ENCODE measurements around the gene PORCN.
A peak's percentile ranks its signal among the peaks of the same experiment; 100 is the strongest.

Gene PORCN

GRCh38 chrX:48475774-48476577 lies 32.8 kb upstream of the PORCN start, which contains the start of gene FTSJ1:
FTSJ1 (plus strand) TSS chrX:48476199; CDS start chrX:48478048, 1,849 bp downstream.
- DNase-seq = peak; percentile 4 to 95 (median 82)

GRCh38 chrX:48476919-48477318 lies 31.9 kb upstream of the PORCN start:
- no peak for DNase-seq

DNA sequence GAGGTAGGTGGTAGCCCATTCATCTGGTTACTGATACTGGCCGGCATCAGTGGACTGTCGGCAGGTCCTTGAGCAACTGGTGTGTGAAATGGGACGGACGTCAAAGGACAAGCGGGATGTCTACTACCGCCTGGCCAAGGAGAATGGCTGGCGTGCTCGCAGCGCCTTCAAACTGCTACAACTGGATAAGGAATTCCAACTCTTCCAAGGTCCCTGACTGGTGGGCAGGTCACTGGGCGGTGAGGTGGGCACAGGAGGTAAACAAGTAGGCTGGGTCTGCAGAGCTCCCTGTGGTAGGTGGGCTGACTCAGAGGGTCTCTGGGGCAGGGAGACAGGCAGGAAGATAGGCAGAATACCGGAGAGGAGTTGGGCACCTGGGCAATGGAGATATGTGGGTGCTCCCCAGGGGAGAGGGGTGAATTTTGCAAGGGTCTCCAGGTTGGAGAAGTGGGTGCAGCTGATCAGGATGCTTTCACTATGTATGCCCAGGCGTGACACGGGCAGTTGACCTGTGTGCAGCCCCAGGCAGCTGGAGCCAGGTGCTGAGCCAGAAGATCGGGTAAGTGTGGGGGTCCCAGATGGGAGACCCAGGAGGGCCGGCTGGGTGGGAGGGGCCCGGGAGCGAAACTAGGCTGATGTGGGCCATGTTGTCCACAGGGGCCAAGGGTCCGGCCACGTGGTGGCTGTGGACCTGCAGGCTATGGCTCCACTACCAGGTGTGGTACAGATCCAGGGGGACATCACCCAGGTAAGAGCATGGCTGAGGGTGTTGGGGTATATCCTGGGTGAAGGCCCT lies 30.6 kb upstream of the PORCN start:
- DNase-seq = no peak

DNA sequence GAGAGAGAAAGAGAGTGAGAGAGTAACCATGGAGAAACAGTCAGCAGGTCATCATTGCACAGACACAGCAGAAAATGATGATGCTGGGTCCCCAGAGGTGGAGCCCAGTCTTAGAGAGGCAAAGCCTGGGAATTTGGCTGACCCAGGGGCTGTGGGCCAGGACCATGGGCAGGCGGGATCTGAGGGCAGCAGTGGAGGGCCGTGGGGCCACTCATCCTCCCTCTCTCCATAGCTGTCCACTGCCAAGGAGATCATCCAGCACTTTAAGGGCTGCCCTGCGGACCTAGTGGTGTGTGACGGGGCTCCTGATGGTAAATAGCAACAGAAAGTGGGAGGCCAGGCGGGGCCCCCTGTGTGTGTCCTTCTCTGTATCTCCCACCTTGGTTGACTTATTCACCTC lies 30.0 kb upstream of the PORCN start:
- DNase-seq = no peak

DNA sequence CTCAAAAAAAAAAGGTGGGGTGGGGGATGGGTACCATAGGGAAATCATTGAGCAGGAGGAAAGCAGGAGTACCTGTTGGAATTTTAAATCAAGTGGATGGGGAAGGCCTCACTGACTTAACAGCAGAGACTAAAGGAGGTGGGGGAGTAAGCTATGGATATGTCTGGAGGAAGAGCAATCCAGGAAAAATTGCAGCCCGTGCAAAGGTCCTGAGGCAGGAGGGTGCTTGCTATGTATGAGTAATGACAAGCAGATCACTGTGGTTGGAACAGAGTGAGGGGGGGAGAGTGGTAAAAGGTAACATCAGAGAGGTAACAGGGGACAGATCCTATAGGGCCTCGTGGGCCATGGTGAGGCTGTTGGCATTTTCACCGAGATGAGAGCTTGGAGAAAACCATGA lies 28.6 kb upstream of the PORCN start:
- no peak for DNase-seq

DNA sequence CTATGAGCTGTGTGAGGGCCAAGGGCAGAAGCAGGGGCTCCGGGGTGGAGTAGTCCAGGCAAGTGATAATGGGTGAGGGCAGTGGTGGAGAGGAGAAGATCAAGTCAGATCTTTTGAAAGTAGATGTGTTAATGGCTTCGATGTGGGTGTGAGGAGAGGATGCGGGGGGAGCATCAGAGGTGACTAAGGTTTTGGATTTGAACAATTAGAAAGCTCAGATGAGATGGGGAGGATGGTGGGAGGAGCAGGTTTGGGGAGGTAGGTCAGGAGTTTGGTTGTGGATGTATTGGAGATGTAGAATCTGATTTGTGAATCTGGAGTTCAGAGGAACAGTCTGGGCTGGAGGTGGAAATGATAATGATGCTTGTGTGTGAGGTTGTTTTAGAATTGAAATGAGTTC lies 28.2 kb upstream of the PORCN start:
- DNase-seq = peak in 12 of 56 donors; percentile 1 to 46 (median 18)

- no peak for DNase-seq
Observed at GRCh38 chrX:48482526-48482925, 26.3 kb upstream of the PORCN start.

DNA sequence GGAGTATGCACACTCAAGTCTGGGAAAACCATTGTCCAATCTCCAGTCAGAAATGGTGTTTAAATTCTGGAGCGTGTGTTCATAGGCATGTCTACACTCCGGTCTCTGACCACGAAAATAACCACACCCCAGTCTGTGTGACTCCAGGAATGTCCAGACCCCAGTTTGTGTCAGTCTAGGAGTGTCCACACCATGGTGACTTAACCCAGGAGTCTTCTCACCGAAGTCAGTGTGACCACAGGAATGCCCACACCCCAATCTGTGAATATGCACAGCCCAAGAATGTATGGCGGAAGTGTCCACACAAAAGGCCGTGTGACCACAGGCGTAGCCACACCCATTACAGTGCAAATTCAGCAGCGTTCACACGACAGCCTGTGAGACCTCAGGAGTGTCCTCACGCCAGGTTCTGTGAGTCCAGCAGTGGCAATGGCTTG lies 21.4 kb upstream of the PORCN start:
- no peak for DNase-seq

DNA sequence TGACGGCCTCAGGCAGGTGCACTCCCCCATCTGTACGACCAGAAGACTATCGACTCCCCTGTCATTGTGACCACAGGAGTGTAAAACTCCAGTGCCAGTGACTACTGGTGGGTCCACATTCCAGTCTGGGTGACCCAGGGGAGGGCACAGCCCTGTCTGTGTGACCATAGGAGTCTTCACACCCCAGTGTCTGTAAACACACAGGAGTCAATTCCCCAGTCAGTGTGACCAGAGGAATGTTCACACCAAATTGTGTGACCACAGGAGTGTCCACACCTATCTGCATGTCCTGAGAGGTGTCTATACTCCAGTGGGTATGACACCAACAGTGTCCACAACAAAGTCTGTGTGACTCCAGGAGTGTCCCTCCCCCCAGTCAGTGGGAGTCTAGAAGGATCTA lies 20.8 kb upstream of the PORCN start:
- no peak for DNase-seq

DNA sequence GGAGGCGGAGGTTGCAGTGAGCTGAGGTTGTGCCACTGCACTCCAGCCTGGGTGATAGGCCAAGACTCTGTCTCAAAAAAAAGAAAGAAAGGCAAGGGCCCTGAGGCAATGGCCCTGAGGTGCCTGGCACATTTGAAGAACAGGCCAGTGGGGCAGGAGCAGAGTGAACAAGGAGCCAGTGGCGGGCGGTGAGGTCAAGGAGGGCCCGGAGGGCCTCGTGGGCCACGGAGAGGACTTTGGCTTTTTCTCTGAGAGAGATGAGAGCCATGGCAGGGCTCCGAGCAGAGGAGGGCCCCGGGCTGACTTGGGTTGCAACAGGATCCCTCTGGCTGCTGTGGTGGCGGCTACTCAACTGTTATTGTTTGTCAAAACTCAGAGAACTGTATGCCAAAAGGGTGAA lies 19.5 kb upstream of the PORCN start:
- no peak for DNase-seq

GRCh38 chrX:48489892-48490291 lies 18.9 kb upstream of the PORCN start:
- DNase-seq = no peak

DNA sequence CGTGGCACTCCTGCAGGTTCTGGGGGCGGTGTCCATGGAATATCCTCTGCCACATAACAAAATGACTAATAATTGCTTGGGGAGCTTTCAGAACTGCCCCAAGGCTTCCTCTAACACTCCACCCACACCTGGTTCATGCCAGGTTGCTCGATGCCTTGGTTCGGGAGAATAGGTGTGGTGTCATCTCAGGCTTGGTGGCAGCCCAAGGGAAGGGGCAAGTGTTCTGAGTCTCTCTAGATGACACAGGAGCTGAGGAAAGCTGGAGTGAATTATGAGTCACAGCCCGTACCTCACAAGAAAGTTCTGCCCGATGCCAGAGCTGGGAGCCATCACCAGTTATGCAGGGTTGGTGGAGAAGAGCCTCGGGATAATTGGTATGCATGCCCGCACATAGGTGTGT lies 18.1 kb upstream of the PORCN start:
- DNase-seq = peak in 1 of 56 donors; percentile 3

DNA sequence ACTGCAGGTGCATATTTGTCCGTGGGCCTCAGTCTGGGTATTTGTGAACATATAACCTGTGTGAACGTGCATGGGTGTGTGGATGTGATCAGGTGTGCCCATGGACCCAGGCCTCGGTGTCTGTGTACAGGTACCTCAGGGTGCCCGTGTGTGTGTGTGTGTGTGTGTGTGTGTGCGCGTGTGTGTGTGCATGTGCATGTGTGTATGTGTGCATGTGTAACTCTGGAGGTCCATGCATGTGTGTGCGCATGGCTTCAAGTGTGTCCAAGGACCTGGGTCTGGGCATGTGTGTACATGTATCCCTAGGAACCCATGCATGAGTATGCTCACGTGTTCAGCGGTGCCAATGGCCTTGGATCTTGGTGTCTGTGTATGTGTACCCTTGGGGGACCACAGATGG lies 17.0 kb upstream of the PORCN start:
- DNase-seq = no peak

GRCh38 chrX:48492293-48492910 lies 16.4 kb upstream of the PORCN start:
- no peak for DNase-seq

GRCh38 chrX:48493890-48494364 lies 14.9 kb upstream of the PORCN start:
- DNase-seq = peak in 17 of 56 donors; percentile 0 to 50 (median 9)

DNA sequence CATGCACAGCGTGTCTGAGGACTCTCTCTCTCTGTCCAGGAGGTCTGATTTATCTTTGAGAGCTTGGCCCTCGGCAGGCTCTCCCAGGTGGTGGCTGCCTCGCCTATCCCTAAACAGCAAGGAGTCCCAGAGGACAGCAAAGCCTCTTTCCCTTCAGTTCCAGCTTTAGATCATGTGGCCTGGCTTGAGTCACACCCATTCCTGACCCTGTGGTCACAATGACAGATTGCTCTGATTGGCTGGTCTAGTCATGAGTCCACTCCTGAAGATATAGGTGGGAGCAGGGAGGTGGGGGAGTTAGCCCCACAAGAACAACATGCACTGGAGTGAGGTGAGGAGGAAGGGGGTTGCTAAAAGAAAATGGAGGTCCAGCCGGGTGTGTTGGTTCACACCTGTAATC lies 12.1 kb upstream of the PORCN start:
- DNase-seq = no peak

GRCh38 chrX:48497871-48498270 lies 10.9 kb upstream of the PORCN start:
- DNase-seq = peak in 5 of 56 donors; percentile 1 to 10 (median 5)

DNA sequence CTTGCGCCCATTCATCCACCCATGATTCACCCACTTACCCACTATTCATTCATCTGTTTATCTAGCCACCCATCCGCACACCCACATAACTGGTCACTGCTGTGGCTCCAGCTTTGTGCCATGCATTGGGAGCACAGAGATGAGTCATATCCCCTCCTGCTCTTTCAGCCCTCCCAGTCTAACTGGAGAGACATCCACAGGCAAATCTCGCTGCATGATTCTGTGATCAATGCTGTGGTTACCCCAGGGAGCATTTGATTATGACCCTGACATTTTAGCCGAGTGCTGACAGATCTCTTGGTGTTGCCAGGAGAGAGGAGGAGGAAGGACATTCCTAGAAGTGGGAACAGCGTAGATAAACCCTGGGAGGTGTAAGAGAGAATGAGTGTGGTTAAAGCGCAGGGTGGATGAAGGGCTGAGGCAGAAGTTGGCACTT lies 10.4 kb upstream of the PORCN start:
- DNase-seq = no peak

DNA sequence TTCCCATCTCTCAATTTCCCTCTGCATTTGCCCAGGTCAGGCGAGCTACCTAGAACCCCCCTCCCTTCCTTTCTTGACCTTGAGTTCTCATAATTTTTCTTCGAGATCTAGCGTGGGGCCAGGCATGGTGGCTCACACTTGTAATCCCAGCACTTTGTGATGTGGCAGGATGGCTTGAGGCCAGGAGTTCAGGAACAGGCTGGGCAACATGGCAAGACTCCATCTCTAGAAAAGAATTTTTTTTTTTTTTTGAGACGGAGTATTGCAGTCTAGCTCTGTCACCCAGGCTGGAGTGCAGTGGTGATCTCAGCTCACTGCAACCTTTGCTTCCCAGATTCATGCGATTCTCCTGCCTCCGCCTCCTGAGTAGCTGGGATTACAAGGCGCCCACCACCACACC lies 4.5 kb upstream of the PORCN start:
- no peak for DNase-seq

DNA sequence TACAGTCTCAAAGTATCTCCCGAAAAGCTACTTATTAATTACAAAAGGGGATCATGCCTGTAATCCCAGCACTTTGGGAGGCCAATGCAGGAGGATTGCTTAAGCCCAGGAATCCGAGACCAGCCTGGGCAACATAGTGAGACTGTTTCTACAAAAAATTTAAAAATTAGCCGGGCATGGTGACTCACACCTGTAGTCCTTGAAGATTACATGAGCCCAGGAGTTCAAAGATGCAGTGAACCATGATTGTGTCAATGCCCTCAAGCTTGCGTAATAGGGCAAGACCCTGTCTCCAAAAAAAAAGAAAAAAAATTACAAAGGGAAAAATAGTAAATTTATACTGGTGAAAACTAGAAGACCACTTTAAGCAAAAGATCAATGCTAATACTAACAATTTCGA lies 3.3 kb upstream of the PORCN start:
- no peak for DNase-seq

DNA sequence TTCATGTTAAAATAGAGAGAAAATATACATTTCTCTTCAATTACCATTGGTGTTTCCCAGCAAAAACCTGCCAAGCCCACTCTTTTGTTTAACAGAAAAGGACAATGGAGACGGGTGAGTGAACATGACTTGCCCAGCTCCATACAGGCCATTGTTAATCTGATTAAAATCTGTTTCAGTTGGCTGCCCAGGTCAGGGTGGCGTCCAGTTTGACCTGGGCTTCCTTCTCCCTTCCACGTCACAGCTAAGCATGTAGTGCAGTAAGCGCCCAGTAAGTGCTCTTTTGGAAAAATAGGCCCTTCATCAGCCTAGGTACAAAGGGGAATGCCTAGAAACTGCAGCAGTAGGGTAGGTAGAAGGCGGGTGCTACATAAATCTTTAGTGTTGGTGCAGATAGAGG lies 1.5 kb upstream of the PORCN start:
- DNase-seq = no peak

GRCh38 chrX:48509245-48509590 lies 426 bp downstream of the PORCN start:
- peak in 1 of 56 donors; percentile 3 for DNase-seq
